GM12878 (cell line): ENCODE data around the gene SPOP.

Experiments used
- BMI1 ChIP-seq: fragments of 450-650 bp; IDR thresholded peaks from 2 replicates; pipeline ENCODE4 v1.6.1; 2016; ENCODE audit warnings: mild to moderate bottlenecking, moderate library complexity, borderline replicate concordance
- BRCA1 ChIP-seq: IDR thresholded peaks from 2 replicates; pipeline ENCODE4 v1.6.1; 2011; ENCODE audit warnings: low read depth, low read length, improper control_type of control experiment
- CEBPB ChIP-seq, 2 experiments: fragments of 150-350 bp in 1 of 2; IDR thresholded peaks; 2 replicates each; pipeline ENCODE4 v1.6.1; 2012 to 2014; ENCODE audit warnings: low read depth in 2 of 2, low read length in 2 of 2, borderline replicate concordance in 1 of 2, inconsistent platforms in 1 of 2
- CHD1 ChIP-seq: IDR thresholded peaks from 2 replicates; pipeline ENCODE4 v1.6.1; 2012; ENCODE audit warnings: low read depth, low read length, improper control_type of control experiment
- CREB1 ChIP-seq: IDR thresholded peaks from 2 replicates; pipeline ENCODE4 v1.6.1; 2012; ENCODE audit warnings: low read depth, mild to moderate bottlenecking, inconsistent platforms
- EGR1 ChIP-seq, 2 experiments: IDR thresholded peaks; 1 replicate in 1 of 2; 2 replicates in 1 of 2; pipeline ENCODE4 v1.6.1; 2011 to 2012; ENCODE audit warnings: low read depth in 2 of 2, low read length in 2 of 2, borderline replicate concordance in 1 of 2, mild to moderate bottlenecking in 1 of 2, moderate library complexity in 1 of 2
- EP300 ChIP-seq, 2 experiments: fragments of 150-350 bp in 1 of 2; IDR thresholded peaks; 2 replicates each; pipeline ENCODE4 v1.6.1; 2011 to 2012; ENCODE audit warnings: low read depth in 2 of 2, low read length in 2 of 2, borderline replicate concordance in 1 of 2, improper control_type of control experiment in 1 of 2, inconsistent platforms in 1 of 2; ENCODE audit not compliant: control insufficient read depth in 1 of 2
- IRF4 ChIP-seq: IDR thresholded peaks from 2 replicates; pipeline ENCODE4 v1.6.1; 2011; ENCODE audit warnings: low read depth, low read length
- MEF2A ChIP-seq: IDR thresholded peaks from 2 replicates; pipeline ENCODE4 v1.6.1; 2011; ENCODE audit warnings: low read depth, mild to moderate bottlenecking, low read length, moderate library complexity; ENCODE audit not compliant: insufficient read depth
- RAD51 ChIP-seq: fragments of 450-650 bp; IDR thresholded peaks from 2 replicates; pipeline ENCODE4 v1.6.1; 2016; ENCODE audit warnings: moderate library complexity, mild to moderate bottlenecking, inconsistent platforms
- ZNF274 ChIP-seq: IDR thresholded peaks from one replicate; pipeline ENCODE4 v1.8.0; 2011; ENCODE audit not compliant: insufficient read length, insufficient read depth
- TF ChIP-seq, protein P1 (sequence below), 3 experiments: IDR thresholded peaks in 2 of 3; conservative IDR thresholded peaks in 1 of 3; 2 replicates each; pipeline ENCODE4 v1.5.1; 2011; ENCODE audit warnings: low read depth in 3 of 3, low read length in 3 of 3, mild to moderate bottlenecking in 3 of 3, control low read depth in 2 of 3, moderate library complexity in 2 of 3, inconsistent platforms in 1 of 3, mixed read lengths in 1 of 3; ENCODE audit not compliant: control insufficient read depth in 2 of 3, insufficient read depth in 1 of 3; ENCODE audit errors: extremely low read depth in 1 of 3
- TF ChIP-seq, protein P2 (sequence below): fragments of 450-650 bp; conservative IDR thresholded peaks from 2 replicates; pipeline ENCODE4 v1.6.1; 2017; ENCODE audit warnings: mild to moderate bottlenecking, moderate library complexity

DNA sequence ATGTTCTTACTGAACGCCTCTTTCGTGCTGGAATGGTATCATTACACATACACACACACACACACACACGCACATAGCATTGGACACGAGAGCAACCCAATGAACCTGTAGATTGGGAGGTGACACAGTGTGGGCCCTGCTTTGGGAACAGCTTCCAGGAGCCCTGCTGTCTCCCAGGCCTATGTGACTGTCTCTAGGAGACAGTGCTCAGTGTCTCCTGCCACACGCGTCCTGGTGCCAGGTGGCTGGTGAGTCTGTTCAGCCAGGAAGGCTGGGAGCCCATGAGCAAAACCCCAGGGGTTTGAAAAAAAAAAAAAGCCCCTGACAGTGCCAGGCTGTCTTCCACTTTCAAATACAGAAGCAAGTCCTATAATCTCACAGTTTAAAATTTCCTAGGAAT lies 2.4 kb upstream of the SPOP start:
- TF ChIP-seq CEBPB (IDR thresholded peaks at IDR 0.05; ENCODE audit: borderline replicate concordance in 1 of 2, low read depth in 2 of 2, low read length in 2 of 2) (no peak), RAD51 (no peak), ZNF274 (no peak), MEF2A (no peak), EGR1 (IDR thresholded peaks at IDR 0.05; ENCODE audit: borderline replicate concordance in 1 of 2, low read depth in 2 of 2, low read length in 2 of 2) (no peak), EP300 (IDR thresholded peaks at IDR 0.05; ENCODE audit: borderline replicate concordance in 1 of 2, control insufficient read depth in 1 of 2, low read depth in 2 of 2, low read length in 2 of 2) (no peak), BRCA1 (no peak), BMI1 (no peak), CREB1 (no peak), IRF4 (no peak), CHD1 (no peak)
- TF ChIP-seq, protein P1, sequence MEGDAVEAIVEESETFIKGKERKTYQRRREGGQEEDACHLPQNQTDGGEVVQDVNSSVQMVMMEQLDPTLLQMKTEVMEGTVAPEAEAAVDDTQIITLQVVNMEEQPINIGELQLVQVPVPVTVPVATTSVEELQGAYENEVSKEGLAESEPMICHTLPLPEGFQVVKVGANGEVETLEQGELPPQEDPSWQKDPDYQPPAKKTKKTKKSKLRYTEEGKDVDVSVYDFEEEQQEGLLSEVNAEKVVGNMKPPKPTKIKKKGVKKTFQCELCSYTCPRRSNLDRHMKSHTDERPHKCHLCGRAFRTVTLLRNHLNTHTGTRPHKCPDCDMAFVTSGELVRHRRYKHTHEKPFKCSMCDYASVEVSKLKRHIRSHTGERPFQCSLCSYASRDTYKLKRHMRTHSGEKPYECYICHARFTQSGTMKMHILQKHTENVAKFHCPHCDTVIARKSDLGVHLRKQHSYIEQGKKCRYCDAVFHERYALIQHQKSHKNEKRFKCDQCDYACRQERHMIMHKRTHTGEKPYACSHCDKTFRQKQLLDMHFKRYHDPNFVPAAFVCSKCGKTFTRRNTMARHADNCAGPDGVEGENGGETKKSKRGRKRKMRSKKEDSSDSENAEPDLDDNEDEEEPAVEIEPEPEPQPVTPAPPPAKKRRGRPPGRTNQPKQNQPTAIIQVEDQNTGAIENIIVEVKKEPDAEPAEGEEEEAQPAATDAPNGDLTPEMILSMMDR (IDR thresholded peaks at IDR 0.05 in 2 of 3, conservative IDR thresholded peaks at IDR 0.05 in 1 of 3; ENCODE audit: control insufficient read depth in 2 of 3, extremely low read depth in 1 of 3, insufficient read depth in 1 of 3, low read depth in 3 of 3, low read length in 3 of 3) = no peak
- TF ChIP-seq, protein P2, sequence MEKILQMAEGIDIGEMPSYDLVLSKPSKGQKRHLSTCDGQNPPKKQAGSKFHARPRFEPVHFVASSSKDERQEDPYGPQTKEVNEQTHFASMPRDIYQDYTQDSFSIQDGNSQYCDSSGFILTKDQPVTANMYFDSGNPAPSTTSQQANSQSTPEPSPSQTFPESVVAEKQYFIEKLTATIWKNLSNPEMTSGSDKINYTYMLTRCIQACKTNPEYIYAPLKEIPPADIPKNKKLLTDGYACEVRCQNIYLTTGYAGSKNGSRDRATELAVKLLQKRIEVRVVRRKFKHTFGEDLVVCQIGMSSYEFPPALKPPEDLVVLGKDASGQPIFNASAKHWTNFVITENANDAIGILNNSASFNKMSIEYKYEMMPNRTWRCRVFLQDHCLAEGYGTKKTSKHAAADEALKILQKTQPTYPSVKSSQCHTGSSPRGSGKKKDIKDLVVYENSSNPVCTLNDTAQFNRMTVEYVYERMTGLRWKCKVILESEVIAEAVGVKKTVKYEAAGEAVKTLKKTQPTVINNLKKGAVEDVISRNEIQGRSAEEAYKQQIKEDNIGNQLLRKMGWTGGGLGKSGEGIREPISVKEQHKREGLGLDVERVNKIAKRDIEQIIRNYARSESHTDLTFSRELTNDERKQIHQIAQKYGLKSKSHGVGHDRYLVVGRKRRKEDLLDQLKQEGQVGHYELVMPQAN = no peak
